Stimulated activated CD8-positive, alpha-beta memory T cell treated with anti-CD3 and anti-CD28 coated beads, Interleukin-12 subunit alpha, Interleukin-12 subunit beta, amount 100 ng/mL, for 4 hours (primary cell): ENCODE data around the gene GABRA5.
"Not testable (repeated sequence)": the region's sequence is repeated elsewhere in the genome, so short reads cannot be mapped to it uniquely, and the experiment has no call there.

Experiments used
- DNase-seq: peaks from one replicate; pipeline ENCODE4 v3.0.0-alpha.2; 2020; ENCODE audit warnings: low read depth

The GABRA5 gene

DNA sequence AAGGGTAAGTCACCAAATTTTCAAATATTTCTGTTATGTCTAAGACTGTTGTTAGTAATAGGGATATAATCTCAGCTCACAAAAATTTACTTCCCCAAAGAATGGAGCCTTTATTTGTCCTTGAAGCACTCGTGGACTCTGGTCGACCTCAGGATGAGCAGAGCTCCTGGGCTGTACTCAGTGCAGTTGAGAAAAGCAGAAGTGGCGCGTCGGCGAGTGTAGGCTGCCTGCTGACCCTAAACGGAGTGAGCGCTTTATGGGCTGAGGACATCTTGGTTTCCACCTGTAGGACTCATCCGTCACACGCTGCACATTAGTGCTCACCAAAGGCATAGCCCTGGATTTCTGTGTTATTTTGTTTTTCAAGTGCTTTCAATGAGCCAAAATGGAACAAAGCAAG, 11.0 kb downstream of the GABRA5 start:
- no peak for DNase-seq

DNA sequence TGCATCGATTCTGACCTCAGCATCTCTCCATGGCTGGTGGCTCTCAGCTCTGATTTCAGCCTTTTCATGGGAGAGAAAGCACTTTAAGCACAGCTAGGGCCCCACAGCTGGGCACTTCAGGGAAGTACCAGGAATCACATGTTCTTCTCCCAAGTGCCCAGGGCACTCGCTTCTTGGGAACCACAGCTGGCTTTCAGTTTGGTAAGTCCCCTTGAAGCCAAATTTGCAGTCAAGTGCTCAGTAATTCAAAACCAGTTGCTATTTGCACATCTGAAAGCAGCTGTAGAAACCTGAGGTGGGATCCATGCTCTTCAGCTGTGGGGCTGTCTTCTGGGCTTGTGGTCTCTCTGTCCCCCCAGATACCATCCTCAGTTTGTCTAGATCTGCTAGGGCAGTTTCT, 12.8 kb downstream of the GABRA5 start:
- no peak for DNase-seq

DNA sequence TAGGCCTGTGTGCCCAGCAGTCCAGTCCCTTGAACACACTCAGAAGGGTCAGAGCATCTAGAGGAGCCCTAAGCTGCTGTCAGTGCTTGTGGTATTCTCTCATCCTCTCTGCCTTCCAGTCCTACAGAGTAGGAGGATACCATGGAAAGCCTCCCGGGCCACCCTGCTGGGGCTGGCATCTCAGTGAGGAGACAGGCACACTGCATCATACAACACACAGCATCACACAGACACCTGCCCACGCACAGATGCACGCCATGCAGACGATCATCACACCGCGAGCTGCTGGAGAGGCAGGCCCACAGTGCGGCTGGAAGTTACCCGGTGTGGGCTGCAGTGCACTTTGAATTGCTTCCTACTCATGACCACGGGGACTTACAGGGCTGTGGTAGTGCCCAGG, 15.2 kb downstream of the GABRA5 start:
- DNase-seq = no peak

DNA sequence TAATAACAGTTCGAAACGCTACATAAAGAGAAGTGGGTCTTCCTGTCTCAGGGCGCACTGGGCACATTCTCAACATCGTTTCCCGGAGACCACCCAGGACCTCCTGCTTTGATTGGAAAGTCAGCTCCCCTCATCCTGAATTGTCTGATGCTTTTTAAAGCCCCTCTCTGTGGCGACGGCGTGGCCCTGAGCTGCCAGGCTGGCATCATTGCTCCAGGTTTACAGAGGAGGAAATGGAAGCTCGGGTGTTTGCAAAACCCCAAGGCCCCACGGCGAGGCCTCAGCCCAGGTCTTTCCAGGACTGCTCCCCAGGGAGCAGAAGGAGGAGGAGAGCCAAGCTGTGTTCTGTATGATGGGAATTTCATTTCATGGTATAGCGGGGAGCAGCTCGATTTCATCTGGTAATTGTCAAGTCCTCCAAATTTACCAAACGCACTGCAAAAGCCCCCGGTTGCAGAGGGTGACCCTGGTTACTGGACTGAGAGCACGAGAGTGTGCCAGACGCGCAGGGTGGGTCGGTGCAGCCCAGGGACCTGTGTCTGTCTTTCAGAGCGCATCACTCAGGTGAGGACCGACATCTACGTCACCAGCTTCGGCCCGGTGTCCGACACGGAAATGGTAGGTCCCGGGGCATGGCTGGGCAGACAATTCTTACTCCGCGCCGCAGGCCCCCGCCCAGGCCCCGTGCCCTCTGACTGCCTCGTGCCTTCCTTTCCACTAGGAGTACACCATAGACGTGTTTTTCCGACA, 15.9 kb downstream of the GABRA5 start:
- no peak for DNase-seq

DNA sequence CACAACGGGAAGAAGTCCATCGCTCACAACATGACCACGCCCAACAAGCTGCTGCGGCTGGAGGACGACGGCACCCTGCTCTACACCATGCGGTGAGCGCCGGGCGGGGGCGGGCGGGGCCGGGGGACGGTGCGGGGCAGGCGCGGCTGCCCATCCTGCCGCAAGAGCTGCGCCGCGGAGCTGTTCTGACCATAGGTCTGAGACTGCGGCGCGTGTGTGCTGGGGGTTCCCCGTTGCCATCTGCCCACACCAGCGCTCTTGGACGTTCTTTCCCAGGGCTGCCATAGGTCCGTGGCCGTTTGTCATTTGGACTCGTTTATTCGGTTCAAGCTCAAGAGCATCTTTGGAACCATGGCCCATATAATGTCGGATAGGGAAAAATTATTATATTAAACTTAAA, 16.6 kb downstream of the GABRA5 start:
- no peak for DNase-seq

DNA sequence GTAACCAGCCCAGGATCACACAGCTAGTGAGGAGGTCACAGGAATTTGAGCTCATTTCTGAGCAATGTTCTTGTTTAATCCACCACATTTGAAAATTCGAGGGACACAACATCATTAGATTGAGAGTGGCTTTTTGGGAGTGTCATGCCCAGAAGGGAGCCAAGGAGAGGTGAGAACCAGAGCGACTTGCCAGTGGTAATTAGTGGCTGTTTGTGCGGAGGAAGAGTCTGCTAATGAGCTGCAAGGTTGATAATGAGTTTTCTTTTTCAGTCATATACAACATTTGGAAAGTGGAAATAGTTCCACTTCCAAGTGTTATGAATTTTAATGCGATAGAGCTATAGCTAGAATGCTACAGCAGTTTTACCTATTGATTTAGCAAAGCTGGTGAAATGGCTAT, 19.7 kb downstream of the GABRA5 start:
- DNase-seq = no peak

DNA sequence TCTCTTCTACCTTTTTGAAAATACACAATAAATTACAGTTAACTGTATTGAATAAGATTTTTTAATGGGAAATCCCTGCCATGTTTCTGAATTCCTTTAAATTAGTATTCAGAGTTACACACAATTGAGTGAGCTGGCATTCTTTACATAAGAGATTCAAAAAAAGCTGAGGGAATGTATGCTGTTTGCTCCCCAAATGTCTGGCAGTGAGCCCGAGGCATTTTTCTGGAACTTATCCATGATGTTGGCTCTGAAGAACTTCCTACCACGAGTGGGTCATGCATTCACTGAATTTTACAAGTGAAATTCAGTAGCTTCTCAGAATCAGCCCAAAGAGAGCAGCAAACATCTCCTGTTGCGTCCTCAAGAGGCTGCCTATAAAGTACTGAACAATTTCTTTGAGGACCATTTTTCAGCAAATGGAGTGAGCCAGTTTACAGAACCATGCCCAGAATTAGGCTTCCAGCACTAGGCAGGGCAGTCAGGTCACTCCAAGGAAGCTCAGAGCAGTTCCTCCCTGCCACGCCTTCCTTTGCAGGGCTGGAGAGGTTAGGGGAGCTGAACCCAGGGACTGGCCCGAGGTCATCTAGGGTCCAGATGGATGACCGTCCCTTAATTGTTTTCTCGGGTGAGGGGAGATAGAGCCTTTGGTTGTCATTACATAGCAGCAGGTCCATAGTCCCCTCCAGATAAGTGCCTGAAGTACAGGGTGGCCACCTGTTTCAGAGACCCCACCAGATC, 21.2 kb downstream of the GABRA5 start:
- DNase-seq = no peak

DNA sequence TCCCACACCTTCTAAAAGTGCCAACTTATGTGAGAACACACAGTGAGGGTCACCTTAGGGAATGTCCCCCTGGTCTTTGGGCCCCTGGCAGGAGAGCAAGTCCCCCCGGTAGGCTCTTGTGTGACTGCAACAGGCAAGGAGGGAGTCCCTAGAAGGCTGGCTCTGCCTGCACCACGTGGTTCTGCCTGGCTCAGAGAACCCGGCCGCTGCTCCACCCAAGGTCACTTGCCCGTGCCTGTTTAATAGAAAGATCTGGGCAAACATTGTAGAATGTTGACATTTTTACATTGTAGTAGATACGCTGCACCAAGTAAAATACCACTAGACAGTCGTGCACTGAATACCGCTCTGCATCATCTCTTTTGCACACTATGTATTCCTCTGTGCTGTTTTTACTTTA, 21.9 kb downstream of the GABRA5 start:
- no peak for DNase-seq

DNA sequence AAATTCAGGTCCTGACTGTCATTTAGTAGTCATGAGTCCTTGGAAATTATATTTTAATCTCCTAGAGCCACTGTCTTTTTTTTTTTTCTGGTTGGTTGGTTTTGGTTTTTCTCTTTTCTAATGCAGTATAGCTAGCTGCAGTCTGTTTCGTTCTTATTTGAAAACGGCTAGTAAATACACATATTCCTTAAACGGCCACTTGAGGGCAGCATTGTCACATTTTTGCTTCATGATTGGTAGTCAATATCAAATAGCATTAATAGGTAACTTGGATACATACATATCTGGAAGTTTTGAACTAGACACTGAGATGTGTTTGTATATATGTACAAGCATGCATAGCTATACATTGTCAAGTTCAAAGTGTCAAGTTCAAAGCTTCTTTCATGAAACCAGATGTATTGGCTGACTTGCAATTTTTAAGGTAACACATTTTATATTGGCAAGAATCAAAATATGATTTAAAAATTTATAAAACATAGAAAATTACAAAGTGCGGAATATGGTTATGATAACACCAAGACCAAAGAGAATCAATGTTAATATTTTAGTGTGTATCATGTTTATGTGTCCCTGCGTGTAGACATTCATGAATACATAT, 22.5 kb downstream of the GABRA5 start:
- no peak for DNase-seq

DNA sequence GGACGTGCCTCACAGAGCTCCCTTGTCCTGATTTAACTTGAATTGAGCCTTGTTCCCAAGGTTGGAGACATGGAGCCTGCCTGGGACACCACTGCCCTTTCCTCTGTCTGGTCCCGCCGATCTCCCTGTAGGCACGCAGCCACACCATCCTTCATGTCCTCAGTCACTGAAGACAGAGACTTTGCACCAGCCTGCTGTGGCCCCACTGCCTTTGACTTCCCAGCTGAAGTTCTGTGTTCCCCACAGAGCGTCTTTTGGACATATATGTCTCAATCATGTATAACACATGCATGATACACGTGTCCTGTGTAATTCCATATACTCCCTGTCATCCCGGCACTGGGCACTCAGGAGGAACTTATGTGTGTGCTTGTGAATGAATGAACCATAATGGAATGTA, 23.6 kb downstream of the GABRA5 start:
- DNase-seq = no peak

DNA sequence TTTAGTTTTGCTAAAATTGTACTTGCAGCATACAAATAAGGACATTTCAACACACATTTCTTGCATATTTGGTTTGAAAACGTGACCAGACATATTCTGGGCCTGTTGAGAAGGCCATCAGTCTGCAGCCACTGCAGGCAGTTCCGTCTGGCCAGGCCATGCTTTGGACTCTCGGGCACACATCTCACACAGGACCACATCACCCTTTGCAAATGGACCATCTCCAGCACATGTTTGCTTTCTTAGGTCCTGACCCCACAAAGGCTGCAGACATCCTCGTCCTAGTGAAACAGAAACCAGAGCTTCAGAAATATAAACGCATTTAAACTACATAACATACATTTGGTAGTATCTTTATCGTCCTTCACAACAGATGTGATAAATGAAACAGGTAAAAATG, 24.1 kb downstream of the GABRA5 start:
- DNase-seq = no peak

DNA sequence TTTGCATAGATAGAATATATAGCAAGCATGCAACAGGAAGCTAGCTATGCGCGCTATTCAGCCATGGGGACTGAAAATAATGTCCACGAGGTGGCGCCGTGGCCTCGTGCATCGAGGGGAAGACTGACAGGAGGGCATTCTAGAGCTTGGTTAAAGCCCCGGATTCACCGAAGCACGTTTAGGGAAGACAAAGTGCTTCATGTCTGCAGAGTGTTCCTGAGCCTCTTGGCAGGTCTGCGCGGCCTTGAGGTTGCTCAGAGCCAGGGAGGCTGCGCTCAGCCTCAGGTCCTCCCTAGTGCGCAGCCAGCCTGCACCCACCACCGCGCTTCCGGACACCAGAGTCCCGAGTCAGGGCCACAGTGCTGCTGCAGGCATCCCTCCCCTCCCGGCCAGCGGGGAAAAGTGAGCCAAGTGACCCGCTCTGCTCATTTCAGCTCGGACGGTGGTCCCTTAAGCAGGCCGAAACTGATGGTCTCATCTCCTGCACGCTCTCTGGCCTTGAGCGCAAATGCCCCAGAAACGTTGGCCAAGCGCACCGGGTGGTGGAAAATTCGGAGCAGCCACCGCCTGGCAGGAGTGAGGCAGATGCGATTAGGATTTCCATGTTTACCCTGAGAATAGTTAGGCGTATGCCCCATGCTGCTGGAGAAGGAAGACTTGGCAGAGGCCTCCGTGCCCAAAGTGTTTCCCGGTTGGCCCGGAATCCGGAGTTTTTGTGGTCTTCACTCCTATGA, 24.8 kb downstream of the GABRA5 start:
- no peak for DNase-seq

DNA sequence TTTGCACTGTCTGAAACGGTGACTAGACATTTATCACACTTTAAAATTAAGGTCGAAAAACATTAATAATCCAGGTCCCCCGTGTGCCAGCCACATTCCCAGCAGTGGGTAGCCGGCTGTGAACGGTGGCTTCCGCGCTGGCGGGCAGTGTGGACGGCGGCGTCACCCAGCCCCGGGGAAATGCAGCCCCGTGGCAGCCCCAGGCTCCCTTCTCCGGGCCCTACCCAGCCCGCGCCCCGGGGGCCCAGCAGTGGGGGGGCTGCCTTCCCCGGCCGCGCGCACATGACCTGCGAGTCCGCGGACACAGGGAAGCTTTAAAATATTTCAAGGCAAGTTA, 25.3 kb downstream of the GABRA5 start:
- no peak for DNase-seq

DNA sequence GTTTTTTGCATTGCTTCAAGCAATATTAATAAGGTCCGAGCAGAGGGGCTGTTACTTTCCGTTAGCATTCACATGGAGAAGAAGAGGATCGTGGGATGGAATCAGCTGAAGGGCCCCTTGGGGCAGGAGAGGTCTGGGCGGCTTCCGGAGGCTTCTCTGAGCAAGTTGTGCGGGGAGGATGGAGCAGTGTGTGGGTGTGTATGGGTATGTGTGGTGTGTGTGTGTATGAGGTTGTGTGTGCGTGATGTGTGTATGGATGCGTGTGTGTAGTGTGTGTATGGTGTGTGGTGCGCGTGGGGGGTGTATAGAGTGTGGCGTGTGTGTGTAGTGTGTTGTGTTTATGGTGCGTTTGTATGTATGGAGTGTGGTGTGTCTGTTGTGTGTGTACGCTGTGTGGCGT, 25.8 kb downstream of the GABRA5 start:
- DNase-seq = no peak

DNA sequence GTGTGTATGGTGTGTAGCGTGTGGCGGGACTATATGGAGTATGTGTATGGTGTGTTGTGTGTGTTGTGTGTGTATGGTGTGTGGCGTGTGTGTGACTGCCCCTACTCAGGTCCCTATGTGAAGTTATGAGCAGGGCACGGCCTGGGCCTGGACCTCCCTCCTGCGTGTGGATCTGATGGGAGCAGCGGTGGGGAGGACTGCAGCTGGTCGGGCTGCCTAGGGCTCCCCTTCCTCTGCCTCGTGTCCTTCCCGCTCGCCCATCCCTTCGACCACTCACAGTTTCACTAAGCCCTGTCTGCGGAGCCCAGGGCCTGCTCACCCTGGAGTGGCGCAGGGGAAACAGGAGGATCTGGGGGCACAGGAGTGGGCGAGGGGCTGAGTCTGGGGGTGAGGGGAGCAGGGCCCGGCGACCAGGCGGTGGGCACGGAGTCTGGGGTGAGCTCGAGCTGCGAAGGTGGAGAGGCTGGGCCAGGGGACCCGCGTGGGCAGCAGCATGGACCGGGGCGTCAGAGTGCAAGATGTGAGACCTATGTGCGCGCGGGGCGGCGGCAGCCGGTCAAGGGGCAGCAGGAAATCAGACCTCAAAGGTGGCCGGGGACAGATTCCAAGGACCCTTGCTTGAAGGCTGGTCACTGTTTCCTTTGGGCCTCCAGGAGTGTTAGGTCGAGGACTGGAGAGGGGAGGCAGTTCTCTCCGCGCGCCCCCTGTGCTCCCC, 26.6 kb downstream of the GABRA5 start:
- DNase-seq = no peak

DNA sequence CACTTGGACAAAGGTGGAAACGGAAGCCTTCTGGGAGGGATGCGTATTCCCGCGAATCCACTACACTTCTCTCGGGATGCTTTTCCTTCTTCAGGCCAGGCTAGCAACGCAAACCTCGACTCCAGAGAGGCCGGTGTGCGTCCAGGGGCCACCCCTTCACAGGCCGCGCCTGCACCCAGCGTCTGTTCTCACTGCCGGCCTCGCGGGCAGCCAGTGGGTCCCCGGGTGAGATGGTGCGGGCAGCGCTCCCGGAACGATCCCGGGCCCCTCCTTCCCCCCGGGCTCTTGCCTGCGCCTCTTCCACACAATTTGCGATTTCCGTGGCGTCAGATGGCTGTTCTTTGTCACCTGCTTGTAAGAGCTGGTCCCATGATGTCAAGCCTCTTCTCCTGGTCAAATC, 27.3 kb downstream of the GABRA5 start:
- DNase-seq = no peak

DNA sequence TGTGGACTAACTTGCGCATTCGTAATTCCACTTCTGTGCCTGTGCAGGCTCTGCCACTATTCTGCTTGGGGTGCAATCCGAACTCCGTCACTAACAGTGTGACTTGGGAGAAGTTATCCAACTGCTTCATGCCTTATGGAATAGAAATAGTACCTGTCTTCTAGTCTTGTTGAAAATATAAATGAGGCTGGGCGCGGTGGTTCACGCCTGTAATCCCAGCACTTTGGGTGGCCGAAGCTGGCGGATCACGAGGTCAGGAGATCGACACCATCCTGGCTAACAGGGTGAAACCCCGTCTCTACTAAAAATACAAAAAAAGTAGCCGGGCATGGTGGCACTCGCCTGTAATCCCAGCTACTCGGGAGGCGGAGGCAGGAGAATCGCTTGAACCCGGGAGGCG, 28.5 kb downstream of the GABRA5 start:
- DNase-seq = not testable (repeated sequence)

DNA sequence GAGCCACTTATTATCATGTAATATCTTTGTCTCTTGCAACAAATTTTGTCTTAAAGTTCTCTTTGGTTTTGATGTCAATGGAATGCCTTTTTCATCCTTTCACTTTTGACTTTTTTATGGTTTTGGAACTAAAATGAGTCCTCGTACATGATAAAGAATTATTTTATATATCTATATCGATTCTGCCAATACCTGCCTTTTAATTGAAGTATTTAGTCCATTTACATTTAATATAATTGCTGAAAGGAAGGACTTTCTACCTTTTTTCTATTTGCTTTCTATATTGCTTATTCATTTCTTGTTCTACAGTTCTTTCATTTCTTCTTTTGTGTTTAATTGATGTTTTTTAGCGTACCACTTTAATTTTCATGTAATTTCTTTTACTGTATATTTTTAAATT, 32.8 kb downstream of the GABRA5 start:
- no peak for DNase-seq

DNA sequence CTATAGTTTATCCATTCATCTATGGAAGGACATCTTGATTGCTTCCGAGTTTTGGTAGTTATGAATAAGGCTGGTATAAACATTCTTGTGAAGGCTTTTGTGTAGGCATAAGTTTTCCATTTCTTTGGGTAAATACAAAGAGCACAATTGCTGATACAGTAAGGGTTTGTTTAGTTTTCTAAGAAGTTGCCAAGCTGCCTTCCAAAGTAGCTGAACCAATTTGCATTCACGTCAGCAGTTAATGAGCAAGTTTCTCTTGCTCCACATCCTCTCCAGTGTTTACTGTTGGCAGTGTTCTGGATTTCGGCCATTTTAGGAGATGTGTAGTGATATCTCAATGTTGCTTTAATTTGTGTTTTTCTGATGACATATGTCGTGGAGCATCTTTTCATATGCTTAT, 34.2 kb downstream of the GABRA5 start:
- no peak for DNase-seq

DNA sequence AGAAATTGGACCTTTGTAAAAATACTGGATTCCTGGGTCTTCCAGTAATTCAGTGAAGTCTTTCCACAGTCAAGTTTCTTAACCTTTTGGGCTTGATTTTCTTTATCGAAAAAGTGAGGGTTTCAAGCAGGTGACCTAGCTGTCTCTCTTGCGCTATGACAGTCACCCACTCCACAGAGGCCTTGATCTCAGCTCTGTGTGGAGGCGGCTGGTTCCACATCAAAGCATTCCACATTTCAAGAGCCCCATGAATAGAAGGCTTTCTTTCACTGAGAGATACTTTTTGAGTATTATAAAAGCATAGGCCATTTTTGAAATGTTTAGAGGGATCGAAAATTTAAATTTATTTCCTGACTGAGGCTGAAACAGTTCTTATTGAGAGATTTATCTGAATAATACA, 43.9 kb downstream of the GABRA5 start:
- no peak for DNase-seq

DNA sequence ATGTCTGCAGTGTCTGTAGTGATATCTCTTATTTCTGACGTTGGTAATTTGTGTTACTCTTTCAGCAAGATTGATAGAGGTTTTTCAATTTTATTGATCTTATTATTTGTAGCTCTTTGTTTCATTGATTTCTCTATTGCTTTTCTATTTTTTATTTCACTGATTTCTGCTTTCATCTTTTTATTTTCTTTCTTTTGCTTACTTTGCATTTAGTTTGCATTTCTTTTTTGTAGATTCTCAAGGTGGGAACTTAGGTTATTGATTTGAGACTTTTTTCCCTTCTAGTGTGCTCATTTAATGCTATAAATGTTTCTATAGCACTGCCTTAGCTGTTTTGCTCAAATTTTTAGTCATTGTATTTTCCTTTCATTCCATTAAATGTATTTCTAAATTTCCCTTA, 54.6 kb downstream of the GABRA5 start:
- no peak for DNase-seq

DNA sequence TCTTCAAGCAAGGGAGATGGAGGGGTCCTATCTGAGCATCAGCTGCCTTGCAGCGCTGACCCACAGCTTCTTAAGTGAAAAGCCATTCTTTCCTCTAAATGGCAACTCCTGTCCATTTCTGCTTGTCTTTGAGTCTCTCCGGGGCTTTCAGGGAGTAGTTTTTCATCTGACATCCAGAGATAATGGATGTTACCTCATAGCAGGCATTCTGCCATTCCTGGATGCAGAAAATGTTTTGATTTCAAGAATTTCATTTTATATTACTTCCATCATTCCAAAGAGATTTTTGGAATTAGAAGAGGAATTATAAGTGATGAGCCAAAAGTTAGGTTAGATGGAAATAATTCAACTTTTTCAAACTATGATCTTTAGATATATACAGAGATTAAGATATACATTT, 59.2 kb downstream of the GABRA5 start:
- no peak for DNase-seq
